Upper lobe of left lung (tissue), 6 donors: ENCODE results near the gene SLC16A1. TPM values are rescaled to one million over a fixed set of nuclear protein-coding genes. Genes with fewer than 3 reads are reported as not detected.

Experiments used
- ATAC-seq, 2 donors: fragments of 200-7000 bp; cut with Tn5 transposase; one replicate each; pipeline ENCODE4 v1.9.1; 2022; ENCODE audit warnings: mild to moderate bottlenecking in 2 of 2, moderate library complexity in 2 of 2; ENCODE audit not compliant: low FRiP score in 2 of 2
- DNase-seq, 2 donors: peaks; one replicate each; pipeline ENCODE4 v3.0.0-alpha.2; 2019 to 2020
- H3K27ac ChIP-seq, 4 donors: fragments of 200-600 bp; sonication (generic); one replicate each; pipeline ENCODE4 v1.5.1; 2016 to 2019
- H3K27me3 ChIP-seq, 4 donors: fragments of 200-600 bp; sonication (generic); one replicate each; pipeline ENCODE4 v1.5.1; 2017 to 2019
- H3K36me3 ChIP-seq, 4 donors: fragments of 200-600 bp; sonication (generic); one replicate each; pipeline ENCODE4 v1.5.1; 2016 to 2019
- H3K4me1 ChIP-seq, 4 donors: fragments of 200-600 bp; sonication (generic); one replicate each; pipeline ENCODE4 v1.5.1; 2018 to 2019
- H3K4me3 ChIP-seq, 4 donors: fragments of 200-600 bp; sonication (generic); one replicate each; pipeline ENCODE4 v1.5.1; 2017 to 2019; ENCODE audit warnings: mild to moderate bottlenecking in 2 of 4, moderate library complexity in 1 of 4
- H3K9me3 ChIP-seq, 4 donors: fragments of 200-600 bp; sonication (generic); one replicate each; pipeline ENCODE4 v1.5.1; 2018 to 2019
- EP300 ChIP-seq, 4 donors: sonication (generic); formaldehyde crosslinking; IDR thresholded peaks; one replicate each; pipeline ENCODE4 v1.5.1; 2017; ENCODE audit warnings: antibody characterized with exemption in 4 of 4, control low read depth in 2 of 4
- POLR2A ChIP-seq, 4 donors: fragments of 450-650 bp; IDR thresholded peaks; one replicate each; pipeline ENCODE4 v1.5.1; 2016 to 2017; ENCODE audit warnings: antibody characterized with exemption in 4 of 4, mild to moderate bottlenecking in 2 of 4
- POLR2AphosphoS5 ChIP-seq, 2 donors: sonication (generic); formaldehyde crosslinking; IDR thresholded peaks; one replicate each; pipeline ENCODE4 v1.5.1; 2017; ENCODE audit warnings: antibody characterized with exemption in 2 of 2
- WGBS, 2 donors: methylation state at CpG; one replicate each; pipeline ENCODE4 v1.1.5; 2017 to 2018; 5-methylcytosine and 5-hydroxymethylcytosine counted together
- total RNA-seq, 6 donors: library from RNA; depleted of rRNA in 4 of 6; stranded (reverse); fragments of >200 nt in 4 of 6; gene quantifications; one replicate each; pipeline versions ENCODE4 v1.1.0 to v1.2.1, GENCODE V29; 2016 to 2021
- TF ChIP-seq, protein P1 (sequence below), 6 experiments: fragments of 450-650 bp in 4 of 6; fragments of 200-600 bp in 2 of 6; sonication (generic) in 2 of 6; IDR thresholded peaks; one replicate each; pipeline ENCODE4 v1.5.1; 2016 to 2019; ENCODE audit warnings: antibody characterized with exemption in 6 of 6
- donor health status: DM: no; HTN: no; CAD: no; lungs with moderate emphysema.
- donor health status: DM: no; HTN: yes; CAD: no; lungs with severe emphysema.

The SLC16A1 gene, protein sequence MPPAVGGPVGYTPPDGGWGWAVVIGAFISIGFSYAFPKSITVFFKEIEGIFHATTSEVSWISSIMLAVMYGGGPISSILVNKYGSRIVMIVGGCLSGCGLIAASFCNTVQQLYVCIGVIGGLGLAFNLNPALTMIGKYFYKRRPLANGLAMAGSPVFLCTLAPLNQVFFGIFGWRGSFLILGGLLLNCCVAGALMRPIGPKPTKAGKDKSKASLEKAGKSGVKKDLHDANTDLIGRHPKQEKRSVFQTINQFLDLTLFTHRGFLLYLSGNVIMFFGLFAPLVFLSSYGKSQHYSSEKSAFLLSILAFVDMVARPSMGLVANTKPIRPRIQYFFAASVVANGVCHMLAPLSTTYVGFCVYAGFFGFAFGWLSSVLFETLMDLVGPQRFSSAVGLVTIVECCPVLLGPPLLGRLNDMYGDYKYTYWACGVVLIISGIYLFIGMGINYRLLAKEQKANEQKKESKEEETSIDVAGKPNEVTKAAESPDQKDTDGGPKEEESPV
- 10 to 100 TPM in 1 of 6 donors, 1 to 10 TPM in 5; 1.4 to 13.3 (median 5.9) TPM for total RNA-seq

DNA sequence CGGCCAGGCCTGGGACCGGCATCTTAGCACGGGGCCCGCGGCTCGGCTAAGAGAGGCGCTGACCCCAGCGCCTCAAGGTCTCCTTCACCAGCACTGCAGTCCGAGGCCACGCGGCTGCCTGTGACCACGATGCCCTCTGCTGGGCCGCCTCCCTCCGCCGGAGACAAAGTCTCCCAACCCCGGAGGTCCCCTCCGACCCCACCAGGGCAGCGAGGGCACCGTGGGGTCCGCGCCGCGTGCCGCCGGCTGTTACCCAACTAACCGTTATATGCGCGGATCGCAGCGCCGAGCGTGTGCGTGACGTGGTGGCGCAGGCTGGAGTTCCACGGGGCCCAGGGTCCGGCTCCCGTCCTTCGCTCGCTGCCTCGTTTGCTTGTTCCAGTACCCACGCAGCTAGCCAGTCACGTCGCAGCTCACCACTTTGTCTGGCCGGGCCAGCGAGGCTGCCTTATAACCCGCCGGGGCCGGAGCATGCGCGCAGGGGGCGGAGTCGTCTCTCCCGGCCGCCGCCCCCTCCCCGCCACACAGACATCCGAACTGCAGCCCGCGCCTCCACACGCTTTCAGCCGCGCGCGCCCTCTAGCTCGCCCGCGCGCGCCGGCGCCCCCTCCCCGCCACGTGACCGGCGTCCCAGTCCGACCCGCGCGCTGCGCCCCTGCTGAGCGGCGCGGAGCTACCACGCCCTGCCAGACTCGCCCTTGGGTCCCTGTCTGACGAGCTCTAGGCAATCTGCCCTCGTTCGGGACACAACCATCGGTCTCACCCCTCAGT, at the start of gene SLC16A1:
TSS of gene SLC16A1 (minus strand) at position 424 of the 771 bp plus-strand sequence. CDS start 26,888 bp downstream, outside the sequence.
- WGBS, 2 donors, result 0% methylated on average over 25 to 53 of the region's 90 CpGs
- Histone ChIP-seq H3K4me3 (peak within 1 kb of the TSS; percentile 29 to 88 (median 64)), H3K4me1 (peaks cover 0 to 25% (median 20%) of the 10 kb centered on the region in 4 donors), H3K36me3 (no peaks in the 10 kb centered on the region), H3K27me3 (no peaks in the 10 kb centered on the region), H3K27ac (peak within 1 kb of the TSS; percentile 78 to 89 (median 82)), H3K9me3 (no peaks in the 10 kb centered on the region)
- peak; percentile 90 to 97 for DNase-seq
- ATAC-seq, result peak; percentile 93 to 97
- TF ChIP-seq EP300 (IDR thresholded peaks at IDR 0.05) (no peak), POLR2AphosphoS5 (IDR thresholded peaks at IDR 0.05) (peak in 1 of 2 donors; percentile 95), POLR2A (IDR thresholded peaks at IDR 0.05) (peak in 3 of 4 donors; percentile 50 to 91 (median 86))
- TF ChIP-seq, protein P1, sequence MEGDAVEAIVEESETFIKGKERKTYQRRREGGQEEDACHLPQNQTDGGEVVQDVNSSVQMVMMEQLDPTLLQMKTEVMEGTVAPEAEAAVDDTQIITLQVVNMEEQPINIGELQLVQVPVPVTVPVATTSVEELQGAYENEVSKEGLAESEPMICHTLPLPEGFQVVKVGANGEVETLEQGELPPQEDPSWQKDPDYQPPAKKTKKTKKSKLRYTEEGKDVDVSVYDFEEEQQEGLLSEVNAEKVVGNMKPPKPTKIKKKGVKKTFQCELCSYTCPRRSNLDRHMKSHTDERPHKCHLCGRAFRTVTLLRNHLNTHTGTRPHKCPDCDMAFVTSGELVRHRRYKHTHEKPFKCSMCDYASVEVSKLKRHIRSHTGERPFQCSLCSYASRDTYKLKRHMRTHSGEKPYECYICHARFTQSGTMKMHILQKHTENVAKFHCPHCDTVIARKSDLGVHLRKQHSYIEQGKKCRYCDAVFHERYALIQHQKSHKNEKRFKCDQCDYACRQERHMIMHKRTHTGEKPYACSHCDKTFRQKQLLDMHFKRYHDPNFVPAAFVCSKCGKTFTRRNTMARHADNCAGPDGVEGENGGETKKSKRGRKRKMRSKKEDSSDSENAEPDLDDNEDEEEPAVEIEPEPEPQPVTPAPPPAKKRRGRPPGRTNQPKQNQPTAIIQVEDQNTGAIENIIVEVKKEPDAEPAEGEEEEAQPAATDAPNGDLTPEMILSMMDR (IDR thresholded peaks at IDR 0.05), result peak; percentile 20 to 61 (median 26)

DNA sequence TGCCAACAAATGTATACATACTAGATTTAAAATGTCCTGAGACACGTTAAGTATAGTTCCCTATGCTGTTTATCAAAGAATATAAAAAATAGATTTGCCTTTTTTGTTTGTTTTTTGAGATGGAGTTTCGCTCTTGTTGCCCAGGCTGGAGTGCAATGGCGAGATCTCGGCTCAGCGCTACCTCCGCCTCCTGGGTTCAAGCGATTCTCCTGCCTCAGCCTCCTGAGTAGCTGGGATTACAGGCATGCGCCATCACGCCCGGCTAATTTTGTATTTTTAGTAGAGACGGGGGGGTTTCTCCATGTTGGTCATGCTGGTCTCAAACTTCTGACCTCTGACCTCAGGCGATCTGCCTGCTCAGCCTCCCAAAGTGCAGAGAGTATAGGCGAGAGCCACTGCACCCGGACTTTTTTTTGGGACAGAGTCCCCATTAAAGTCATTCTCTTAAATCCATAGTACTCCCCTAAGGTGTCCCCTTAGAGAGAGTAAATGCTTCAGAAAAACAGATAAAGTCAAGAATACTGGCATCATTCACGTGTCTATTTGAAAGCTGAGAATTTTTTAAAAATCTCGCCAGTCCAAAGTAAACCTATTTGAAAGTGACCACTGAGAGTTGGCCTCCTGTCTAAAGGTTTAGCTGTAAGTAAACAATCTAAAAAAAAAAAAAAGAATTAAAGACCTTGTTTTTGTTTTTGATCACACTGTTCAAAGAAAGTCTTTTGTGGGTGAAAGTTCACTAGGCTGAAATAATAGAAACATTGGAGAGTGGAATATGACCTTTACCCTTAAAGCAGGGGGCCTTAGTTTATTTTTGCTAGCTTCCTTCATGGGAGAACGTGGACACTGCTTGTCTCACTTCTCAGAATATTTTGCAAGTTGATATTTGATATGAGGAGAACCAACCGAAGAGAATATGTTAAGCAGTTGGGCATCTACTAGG, 48.0 kb upstream of the SLC16A1 start:
- no peak overlapping the region for H3K4me3 ChIP-seq
- WGBS, 2 donors, result 88 to 93% methylated on average over 18 of the region's 18 CpGs
- TF ChIP-seq, protein P1 (IDR thresholded peaks at IDR 0.05), result no peak
- no peak for TF ChIP-seq POLR2AphosphoS5 (IDR thresholded peaks at IDR 0.05)
- no peak for TF ChIP-seq EP300 (IDR thresholded peaks at IDR 0.05)
- TF ChIP-seq POLR2A (IDR thresholded peaks at IDR 0.05), result no peak

DNA sequence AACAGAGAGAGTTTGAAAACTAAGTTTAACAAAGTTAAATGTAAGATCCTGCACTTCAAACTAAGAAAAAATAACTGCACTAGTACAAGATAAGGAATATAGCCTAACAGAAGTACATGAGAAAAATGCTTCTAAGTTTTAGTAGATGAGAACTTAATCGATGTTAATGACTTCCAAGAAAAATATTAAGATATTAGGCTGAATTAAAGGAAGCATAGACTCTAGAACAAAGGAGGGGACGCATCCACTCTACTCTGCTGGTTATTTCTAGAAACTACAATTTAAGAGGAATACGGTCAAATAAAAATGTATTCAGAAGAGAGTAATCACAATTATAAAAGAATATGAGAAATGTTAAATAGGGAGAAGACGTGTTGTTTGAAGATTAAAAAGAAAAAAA, 46.3 kb upstream of the SLC16A1 start:
- Histone ChIP-seq H3K27ac (no peak overlapping the region), H3K27me3 (no peaks in the 10 kb centered on the region), H3K9me3 (no peaks in the 10 kb centered on the region), H3K4me1 (no peaks in the 10 kb centered on the region), H3K4me3 (no peak overlapping the region), H3K36me3 (no peaks in the 10 kb centered on the region)
- ATAC-seq (no peak), DNase-seq (no peak)
- 95 to 96% methylated on average over 4 of the region's 4 CpGs for WGBS, 2 donors
- TF ChIP-seq POLR2A (IDR thresholded peaks at IDR 0.05), result no peak
- TF ChIP-seq, protein P1 (IDR thresholded peaks at IDR 0.05), result no peak
- TF ChIP-seq EP300 (IDR thresholded peaks at IDR 0.05), result no peak
- TF ChIP-seq POLR2AphosphoS5 (IDR thresholded peaks at IDR 0.05), result no peak

More for the DNA sequence above, 48.0 kb upstream of the SLC16A1 start:
- no peaks in the 10 kb centered on the region for H3K4me1 ChIP-seq
- no peak for DNase-seq
- H3K27ac ChIP-seq, result no peak overlapping the region
- no peaks in the 10 kb centered on the region for H3K9me3 ChIP-seq
- no peak for ATAC-seq
- H3K27me3 ChIP-seq, result no peaks in the 10 kb centered on the region
- no peaks in the 10 kb centered on the region for H3K36me3 ChIP-seq

DNA sequence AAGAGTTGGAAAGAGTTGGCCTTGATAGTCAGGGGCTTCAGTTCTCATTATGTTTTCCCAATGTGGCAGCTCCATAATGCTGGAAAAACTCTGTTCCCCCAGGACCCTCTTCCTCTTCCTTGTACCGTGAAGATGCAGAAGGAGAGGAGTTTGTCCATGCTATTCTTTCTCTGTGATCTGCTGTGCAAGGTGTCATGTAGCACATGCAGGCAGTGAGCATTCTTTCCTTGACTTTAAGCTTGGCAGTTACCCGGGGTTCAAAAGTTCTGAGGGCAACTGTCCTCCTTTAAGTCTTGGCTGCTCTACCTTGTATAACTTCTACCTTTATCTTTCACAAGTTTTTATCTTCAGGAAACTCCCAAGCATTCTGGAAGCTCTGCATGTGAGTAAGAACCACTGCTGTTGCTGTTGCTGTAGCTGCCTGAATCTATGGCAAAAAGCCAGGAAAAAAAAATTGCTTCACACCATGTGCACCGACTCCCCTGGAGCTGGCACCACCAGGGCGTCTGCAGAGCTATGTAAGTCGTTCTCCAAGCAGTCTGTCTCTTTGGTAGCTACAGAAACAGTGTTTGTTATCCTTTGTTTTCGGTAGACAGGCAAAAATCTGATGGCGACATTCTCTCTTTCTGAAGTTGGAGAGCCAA, 42.7 kb upstream of the SLC16A1 start:
- Histone ChIP-seq H3K4me3 (no peak overlapping the region), H3K36me3 (no peaks in the 10 kb centered on the region), H3K27me3 (no peaks in the 10 kb centered on the region), H3K27ac (no peak overlapping the region), H3K9me3 (no peaks in the 10 kb centered on the region), H3K4me1 (peaks cover 0 to 5% (median 0%) of the 10 kb centered on the region in 4 donors)
- ATAC-seq (peak; percentile 44 to 49), DNase-seq (no peak)
- TF ChIP-seq POLR2A (IDR thresholded peaks at IDR 0.05) (no peak), EP300 (IDR thresholded peaks at IDR 0.05) (no peak), POLR2AphosphoS5 (IDR thresholded peaks at IDR 0.05) (no peak)
- TF ChIP-seq, protein P1 (IDR thresholded peaks at IDR 0.05), result no peak
- 36 to 43% methylated on average over 7 of the region's 7 CpGs for WGBS, 2 donors
